ENCODE results near the gene IER2.

The IER2 gene

DNA sequence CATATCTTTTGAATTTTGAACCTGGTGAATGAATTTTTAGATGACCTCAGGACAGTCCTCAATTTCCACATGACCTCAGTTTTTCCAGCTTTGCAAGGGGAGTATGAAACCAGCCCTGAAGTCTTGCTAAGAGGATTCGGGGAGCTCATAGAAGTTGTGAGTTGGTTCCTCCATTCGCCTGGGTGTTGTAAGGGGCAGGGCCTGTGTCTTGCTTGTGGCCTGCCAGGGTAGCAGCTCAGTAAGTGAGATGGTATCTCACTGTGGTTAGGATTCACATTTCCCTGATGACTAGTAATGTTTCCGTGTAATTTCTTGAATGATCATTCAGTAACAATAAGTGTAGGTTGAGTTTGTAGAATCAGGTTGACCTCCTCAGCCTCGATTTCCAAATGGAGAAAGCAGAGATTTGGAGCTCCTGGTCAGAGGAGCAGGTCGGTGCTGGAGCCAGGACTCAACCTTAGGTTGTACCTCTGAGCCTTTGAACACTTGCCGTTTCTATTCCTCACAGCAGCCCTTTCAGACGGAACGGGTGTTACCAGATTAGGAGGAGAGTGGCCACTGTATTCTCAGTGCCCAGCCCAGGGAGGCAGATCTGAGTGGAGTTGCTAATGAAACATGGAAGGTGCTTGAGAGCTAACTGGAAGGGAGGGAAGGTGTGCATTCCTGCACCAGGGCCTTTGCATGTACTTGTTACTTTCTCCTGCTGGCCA lies 17.6 kb upstream of the IER2 start:
- TF ChIP-seq, protein P1, sequence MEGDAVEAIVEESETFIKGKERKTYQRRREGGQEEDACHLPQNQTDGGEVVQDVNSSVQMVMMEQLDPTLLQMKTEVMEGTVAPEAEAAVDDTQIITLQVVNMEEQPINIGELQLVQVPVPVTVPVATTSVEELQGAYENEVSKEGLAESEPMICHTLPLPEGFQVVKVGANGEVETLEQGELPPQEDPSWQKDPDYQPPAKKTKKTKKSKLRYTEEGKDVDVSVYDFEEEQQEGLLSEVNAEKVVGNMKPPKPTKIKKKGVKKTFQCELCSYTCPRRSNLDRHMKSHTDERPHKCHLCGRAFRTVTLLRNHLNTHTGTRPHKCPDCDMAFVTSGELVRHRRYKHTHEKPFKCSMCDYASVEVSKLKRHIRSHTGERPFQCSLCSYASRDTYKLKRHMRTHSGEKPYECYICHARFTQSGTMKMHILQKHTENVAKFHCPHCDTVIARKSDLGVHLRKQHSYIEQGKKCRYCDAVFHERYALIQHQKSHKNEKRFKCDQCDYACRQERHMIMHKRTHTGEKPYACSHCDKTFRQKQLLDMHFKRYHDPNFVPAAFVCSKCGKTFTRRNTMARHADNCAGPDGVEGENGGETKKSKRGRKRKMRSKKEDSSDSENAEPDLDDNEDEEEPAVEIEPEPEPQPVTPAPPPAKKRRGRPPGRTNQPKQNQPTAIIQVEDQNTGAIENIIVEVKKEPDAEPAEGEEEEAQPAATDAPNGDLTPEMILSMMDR (IDR thresholded peaks at IDR 0.05), result no peak

GRCh38 chr19:13133241-13133870 lies 16.9 kb upstream of the IER2 start:
- TF ChIP-seq, protein P1 (IDR thresholded peaks at IDR 0.05), result no peak

GRCh38 chr19:13134626-13135025 lies 15.6 kb upstream of the IER2 start:
- TF ChIP-seq, protein P1 (IDR thresholded peaks at IDR 0.05), result no peak

DNA sequence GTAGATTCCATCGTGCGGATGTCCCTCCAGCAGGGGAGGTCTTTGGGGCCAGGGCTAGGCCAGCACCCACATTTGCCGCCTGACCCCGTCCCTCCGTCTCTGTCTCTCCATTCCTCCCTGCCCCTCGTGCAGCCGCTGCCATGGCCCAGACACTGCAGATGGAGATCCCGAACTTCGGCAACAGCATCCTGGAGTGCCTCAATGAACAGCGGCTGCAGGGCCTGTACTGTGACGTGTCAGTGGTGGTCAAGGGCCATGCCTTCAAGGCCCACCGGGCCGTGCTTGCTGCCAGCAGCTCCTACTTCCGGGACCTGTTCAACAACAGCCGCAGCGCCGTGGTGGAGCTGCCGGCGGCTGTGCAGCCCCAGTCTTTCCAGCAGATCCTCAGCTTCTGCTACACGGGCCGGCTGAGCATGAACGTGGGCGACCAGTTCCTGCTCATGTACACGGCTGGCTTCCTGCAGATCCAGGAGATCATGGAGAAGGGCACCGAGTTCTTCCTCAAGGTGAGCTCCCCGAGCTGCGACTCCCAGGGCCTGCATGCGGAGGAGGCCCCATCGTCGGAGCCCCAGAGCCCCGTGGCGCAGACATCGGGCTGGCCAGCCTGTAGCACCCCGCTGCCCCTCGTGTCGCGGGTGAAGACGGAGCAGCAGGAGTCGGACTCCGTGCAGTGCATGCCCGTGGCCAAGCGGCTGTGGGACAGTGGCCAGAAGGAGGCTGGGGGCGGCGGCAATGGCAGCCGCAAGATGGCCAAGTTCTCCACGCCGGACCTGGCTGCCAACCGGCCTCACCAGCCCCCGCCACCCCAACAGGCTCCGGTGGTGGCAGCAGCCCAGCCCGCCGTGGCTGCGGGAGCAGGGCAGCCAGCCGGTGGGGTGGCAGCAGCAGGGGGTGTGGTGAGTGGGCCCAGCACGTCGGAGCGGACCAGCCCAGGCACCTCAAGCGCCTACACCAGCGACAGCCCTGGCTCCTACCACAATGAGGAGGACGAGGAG lies 14.8 kb upstream of the IER2 start:
- TF ChIP-seq, protein P1 (IDR thresholded peaks at IDR 0.05), result no peak

DNA sequence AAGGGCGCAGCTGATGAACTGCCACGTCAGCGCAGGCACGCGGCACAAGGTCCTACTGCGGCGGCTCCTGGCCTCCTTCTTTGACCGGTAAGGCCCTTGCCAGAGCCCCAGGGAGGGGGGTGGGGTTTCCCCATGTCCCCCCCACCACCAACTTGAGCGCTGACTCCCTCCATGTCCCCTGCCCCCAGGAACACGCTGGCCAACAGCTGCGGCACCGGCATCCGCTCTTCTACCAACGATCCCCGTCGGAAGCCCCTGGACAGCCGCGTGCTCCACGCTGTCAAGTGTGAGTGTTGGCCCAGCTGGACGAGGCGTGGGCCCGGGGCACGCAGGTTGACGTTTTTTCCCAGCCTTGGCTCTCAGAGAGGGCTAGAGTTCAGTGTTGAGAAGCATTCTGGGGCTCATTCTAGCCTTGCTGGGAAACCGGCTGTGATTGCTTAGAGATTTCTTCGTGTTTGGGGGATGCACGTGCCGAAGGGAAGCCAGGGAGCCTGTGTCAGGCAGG lies 12.9 kb upstream of the IER2 start:
- TF ChIP-seq, protein P1 (IDR thresholded peaks at IDR 0.05), result no peak

DNA sequence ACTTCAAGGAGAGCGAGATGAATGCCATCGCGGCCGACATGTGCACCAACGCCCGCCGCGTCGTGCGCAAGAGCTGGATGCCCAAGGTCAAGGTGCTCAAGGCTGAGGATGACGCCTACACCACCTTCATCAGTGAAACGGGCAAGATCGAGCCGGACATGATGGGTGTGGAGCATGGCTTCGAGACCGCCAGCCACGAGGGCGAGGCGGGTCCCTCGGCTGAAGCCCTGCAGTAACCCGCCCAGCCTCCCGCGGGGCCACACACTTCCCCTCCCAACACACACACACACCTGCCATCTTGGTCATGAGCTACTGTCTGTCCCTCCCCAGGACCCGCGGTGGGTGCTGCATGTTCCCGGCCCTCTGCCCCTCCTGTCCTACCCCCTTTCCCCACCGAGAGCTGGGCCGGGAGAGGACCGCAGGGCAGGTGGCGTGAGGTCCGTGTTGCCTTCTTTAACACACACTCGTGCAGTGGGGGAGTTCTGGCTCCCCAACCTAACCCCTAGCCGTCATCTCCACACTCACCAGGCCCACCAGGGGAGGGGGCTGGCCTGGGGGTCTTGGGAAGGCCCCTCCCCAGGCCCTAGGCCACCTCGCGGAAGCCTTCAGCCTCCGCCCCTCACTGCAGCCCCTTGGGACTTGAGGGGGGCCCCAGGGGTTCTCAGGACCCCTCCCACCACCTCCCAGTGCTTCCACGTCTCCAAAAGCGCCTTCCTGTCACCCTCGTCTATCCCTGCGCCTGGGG lies 11.9 kb upstream of the IER2 start:
- TF ChIP-seq, protein P1 (IDR thresholded peaks at IDR 0.05), result no peak

- TF ChIP-seq, protein P1 (IDR thresholded peaks at IDR 0.05), result no peak
Measured at GRCh38 chr19:13138916-13139198, 11.4 kb upstream of the IER2 start.
